ENCODE results near the gene CD40LG. TPM values are rescaled to one million over a fixed set of nuclear protein-coding genes. Genes with fewer than 3 reads are reported as not detected.

Gene CD40LG
- polyA plus RNA-seq, 1 experiment, result not detected

DNA sequence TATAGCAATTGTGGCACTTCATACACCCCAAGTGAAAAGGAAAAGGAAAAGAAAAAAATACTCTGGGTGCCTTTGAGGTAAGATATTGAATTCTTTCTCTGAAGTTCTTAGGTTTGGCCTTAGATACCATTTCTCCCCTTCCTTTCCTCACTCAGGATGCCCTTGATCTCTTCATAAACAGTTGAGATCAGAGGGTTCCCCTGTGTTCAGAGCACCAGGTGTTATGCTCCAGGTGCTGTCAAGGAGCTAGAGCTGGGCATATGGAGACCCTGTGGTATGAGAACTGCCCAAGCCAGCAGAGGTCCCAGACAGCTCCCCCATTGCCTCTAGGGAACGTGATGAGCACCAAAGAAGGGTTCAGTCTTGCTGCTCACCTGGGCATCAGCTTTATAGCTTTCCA lies 17.1 kb upstream of the CD40LG start:
- Histone ChIP-seq H3K27ac (ENCODE audit: low read depth, low read length) (no peak overlapping the region), H3K4me3 (ENCODE audit: low read depth, low read length) (no peak overlapping the region), H3K27me3 (ENCODE audit: control insufficient read depth, insufficient read depth, low read length) (no peaks in the 10 kb centered on the region), H3K9me3 (ENCODE audit: control insufficient read depth, insufficient read depth, low read length) (no peaks in the 10 kb centered on the region)
- DNase-seq (ENCODE audit: low read depth, low spot score), result no peak
- TF ChIP-seq, protein P1, sequence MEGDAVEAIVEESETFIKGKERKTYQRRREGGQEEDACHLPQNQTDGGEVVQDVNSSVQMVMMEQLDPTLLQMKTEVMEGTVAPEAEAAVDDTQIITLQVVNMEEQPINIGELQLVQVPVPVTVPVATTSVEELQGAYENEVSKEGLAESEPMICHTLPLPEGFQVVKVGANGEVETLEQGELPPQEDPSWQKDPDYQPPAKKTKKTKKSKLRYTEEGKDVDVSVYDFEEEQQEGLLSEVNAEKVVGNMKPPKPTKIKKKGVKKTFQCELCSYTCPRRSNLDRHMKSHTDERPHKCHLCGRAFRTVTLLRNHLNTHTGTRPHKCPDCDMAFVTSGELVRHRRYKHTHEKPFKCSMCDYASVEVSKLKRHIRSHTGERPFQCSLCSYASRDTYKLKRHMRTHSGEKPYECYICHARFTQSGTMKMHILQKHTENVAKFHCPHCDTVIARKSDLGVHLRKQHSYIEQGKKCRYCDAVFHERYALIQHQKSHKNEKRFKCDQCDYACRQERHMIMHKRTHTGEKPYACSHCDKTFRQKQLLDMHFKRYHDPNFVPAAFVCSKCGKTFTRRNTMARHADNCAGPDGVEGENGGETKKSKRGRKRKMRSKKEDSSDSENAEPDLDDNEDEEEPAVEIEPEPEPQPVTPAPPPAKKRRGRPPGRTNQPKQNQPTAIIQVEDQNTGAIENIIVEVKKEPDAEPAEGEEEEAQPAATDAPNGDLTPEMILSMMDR (IDR thresholded peaks at IDR 0.05; ENCODE audit: low read depth, low read length), result no peak
- ChIA-PET CTCF (no interaction called here), POLR2A (no interaction called here)

DNA sequence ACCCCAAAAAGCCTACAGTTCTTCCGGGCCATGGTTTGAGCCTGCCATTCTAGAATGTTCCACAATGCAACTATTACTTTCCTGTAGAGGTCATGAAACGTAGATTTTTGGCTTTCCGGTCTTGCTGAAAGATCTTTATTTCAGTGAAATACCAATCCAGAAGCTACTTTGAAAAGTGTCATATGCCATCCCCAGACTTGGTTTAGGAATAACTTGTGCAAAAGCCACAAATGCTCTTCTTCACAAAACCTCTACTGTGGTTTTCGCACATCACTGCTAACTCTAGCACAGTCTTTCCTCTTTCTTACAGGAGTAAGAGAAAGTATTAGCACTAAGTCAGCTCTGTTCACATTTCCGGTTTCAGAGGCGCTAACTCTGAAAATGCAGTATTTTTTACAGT lies 12.7 kb upstream of the CD40LG start:
- Histone ChIP-seq H3K4me3 (ENCODE audit: low read depth, low read length) (no peak overlapping the region), H3K27me3 (ENCODE audit: control insufficient read depth, insufficient read depth, low read length) (no peaks in the 10 kb centered on the region), H3K27ac (ENCODE audit: low read depth, low read length) (no peak overlapping the region), H3K9me3 (ENCODE audit: control insufficient read depth, insufficient read depth, low read length) (no peaks in the 10 kb centered on the region)
- DNase-seq (ENCODE audit: low read depth, low spot score), result no peak
- POLR2A ChIA-PET, result no interaction called here
- CTCF ChIA-PET, result no interaction called here
- TF ChIP-seq, protein P1 (IDR thresholded peaks at IDR 0.05; ENCODE audit: low read depth, low read length), result no peak

DNA sequence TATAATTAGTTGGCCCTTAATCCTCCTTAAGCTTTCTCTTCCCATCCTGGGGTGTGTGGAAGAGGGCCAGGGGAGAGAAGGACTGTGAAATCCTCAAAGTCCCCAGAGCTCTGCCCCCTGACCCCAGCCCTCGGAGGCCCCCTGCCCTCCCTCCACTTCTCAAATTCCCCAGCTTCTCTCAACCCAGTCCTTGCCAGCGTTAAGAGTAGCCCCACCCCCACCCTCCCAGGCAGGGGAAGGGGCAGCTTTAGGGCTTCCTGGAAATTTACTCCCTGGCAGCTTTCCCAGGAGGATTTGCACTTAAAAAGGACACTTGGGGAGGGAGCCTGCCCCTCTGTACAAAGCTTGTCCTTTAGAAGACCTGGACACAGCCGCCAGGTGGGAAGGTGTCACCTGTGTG lies 11.8 kb upstream of the CD40LG start:
- CTCF ChIA-PET, result no interaction called here
- TF ChIP-seq, protein P1 (IDR thresholded peaks at IDR 0.05; ENCODE audit: low read depth, low read length), result no peak

DNA sequence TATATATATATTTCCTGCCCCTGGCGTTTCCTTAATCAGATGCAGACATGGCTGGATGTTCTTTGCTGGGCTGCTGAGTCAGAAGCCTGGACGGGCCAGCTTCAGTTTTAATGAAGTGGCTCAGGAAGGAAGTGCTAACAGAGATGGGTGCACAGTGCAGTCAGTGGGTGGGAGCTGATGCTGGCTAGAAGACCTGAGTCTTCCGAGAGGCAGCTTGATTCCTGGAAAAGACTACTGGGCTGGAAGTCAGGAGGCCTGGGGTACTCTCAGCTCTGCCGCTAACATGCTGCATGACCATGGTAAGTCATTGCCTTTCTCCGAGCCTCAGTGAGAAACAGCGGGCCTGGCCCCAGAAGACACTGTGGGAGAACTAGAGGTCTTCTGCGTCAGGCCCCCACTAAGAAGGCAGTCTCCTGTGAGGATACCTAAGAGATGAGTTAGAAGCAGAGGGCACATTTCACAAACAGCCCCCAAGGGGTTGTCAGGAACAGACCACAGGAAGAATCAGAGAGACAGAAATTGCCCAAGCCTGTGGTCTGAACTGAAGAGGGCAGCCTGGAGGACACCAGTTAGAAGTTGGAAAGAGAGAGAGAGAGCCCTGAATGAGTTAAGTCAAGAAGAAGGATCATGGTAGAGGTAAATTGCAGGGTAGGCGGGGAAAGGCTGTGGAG lies 8.3 kb upstream of the CD40LG start:
- CTCF ChIA-PET, result no interaction called here
- Histone ChIP-seq H3K9me3 (ENCODE audit: control insufficient read depth, insufficient read depth, low read length) (no peaks in the 10 kb centered on the region), H3K27me3 (ENCODE audit: control insufficient read depth, insufficient read depth, low read length) (no peaks in the 10 kb centered on the region), H3K27ac (ENCODE audit: low read depth, low read length) (no peak overlapping the region), H3K4me3 (ENCODE audit: low read depth, low read length) (no peak overlapping the region)
- DNase-seq (ENCODE audit: low read depth, low spot score), result no peak
- POLR2A ChIA-PET, result no interaction called here
- TF ChIP-seq, protein P1 (IDR thresholded peaks at IDR 0.05; ENCODE audit: low read depth, low read length), result no peak

More for the DNA sequence above, 11.8 kb upstream of the CD40LG start:
- DNase-seq (ENCODE audit: low read depth, low spot score), result no peak
- Histone ChIP-seq H3K4me3 (ENCODE audit: low read depth, low read length) (no peak overlapping the region), H3K27ac (ENCODE audit: low read depth, low read length) (no peak overlapping the region), H3K9me3 (ENCODE audit: control insufficient read depth, insufficient read depth, low read length) (no peaks in the 10 kb centered on the region), H3K27me3 (ENCODE audit: control insufficient read depth, insufficient read depth, low read length) (no peaks in the 10 kb centered on the region)
- POLR2A ChIA-PET, result no interaction called here

DNA sequence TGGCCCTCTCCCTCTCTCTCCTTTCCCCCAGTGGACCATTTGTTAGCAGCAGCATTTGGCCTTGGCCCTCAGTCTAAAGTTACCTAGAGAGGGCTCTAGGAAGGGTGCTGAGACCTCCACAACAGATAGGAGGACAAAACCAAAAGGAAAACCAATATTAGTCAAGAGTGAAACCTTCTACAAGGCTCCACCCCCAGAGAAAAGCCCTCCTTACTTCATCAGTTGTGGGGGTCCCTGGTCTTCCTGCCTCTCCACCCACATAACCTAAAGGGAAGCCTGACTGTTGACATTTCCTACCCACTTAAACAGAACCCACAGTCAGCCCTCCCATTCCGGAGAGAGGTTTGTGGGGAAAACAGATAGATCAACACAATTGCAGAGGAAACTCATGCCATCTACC lies 4.7 kb upstream of the CD40LG start:
- Histone ChIP-seq H3K27me3 (ENCODE audit: control insufficient read depth, insufficient read depth, low read length) (no peaks in the 10 kb centered on the region), H3K4me3 (ENCODE audit: low read depth, low read length) (no peak overlapping the region), H3K27ac (ENCODE audit: low read depth, low read length) (no peak overlapping the region), H3K9me3 (ENCODE audit: control insufficient read depth, insufficient read depth, low read length) (no peaks in the 10 kb centered on the region)
- POLR2A ChIA-PET, result no interaction called here
- no peak for DNase-seq (ENCODE audit: low read depth, low spot score)
- TF ChIP-seq, protein P1 (IDR thresholded peaks at IDR 0.05; ENCODE audit: low read depth, low read length), result no peak
- CTCF ChIA-PET, result no interaction called here

All from AG04450 (cell line).